GM10266 (cell line): Measurements from ENCODE around the gene SLC9A3.

ENCODE experiments used
- DNase-seq: peaks from one replicate; pipeline ENCODE4 v3.0.0; 2012; ENCODE audit errors: extremely low spot score
- CTCF ChIP-seq: IDR thresholded peaks from 2 replicates; pipeline ENCODE4 v1.5.1; 2012; ENCODE audit warnings: mild to moderate bottlenecking, low read depth; ENCODE audit not compliant: control insufficient read depth, insufficient read depth; ENCODE audit errors: missing control alignments

Gene SLC9A3

GRCh38 chr5:446066-446882, 78.0 kb downstream of the SLC9A3 start:
- no peak for DNase-seq
- no peak for TF ChIP-seq CTCF

- DNase-seq, result no peak
These were observed 78.7 kb downstream of the SLC9A3 start for GRCh38 chr5:445591-445990.

GRCh38 chr5:444226-444625, 80.0 kb downstream of the SLC9A3 start:
- no peak for TF ChIP-seq CTCF
- DNase-seq, result no peak

More at GRCh38 chr5:445591-445990, 78.7 kb downstream of the SLC9A3 start:
- TF ChIP-seq CTCF, result no peak

GRCh38 chr5:443239-444151, 80.8 kb downstream of the SLC9A3 start:
- no peak for TF ChIP-seq CTCF
- DNase-seq, result no peak

GRCh38 chr5:442335-443238, 81.7 kb downstream of the SLC9A3 start, which contains the start of gene EXOC3:
TSS of gene EXOC3 (plus strand) at chr5:443176. CDS start at chr5:446206, 3,030 bp downstream.
- TF ChIP-seq CTCF, result no peak
- peak; percentile 95 for DNase-seq

- no peak for TF ChIP-seq CTCF
- no peak for DNase-seq
These were observed 82.3 kb downstream of the SLC9A3 start for GRCh38 chr5:441996-442334.
